GM12878 (cell line): ENCODE results near the gene TLL2. TPM values are rescaled to one million over a fixed set of nuclear protein-coding genes. Genes with fewer than 3 reads are reported as not detected.

Source experiments
- ATAC-seq: fragments of 200-7000 bp; cut with Tn5 transposase; 3 replicates; pipeline ENCODE4 v1.9.1; 2020; ENCODE audit warnings: mild to moderate bottlenecking, moderate library complexity
- BruUV-seq: library from RNA; stranded (reverse); fragments of 400-500 nt; replicated peaks from 2 replicates; lab custom pipeline; 2021; lab: Mats Ljungman, UMichigan
- CTCF ChIA-PET: fragments of 300-600 bp; sonication (Branson Sonifier 250); formaldehyde crosslinking; extraction: SDS; loops from one replicate; lab custom pipeline; 2021; ENCODE audit warnings: inconsistent platforms; lab: Yijun Ruan, JAX
- POLR2A ChIA-PET: fragments of 350-600 bp; formaldehyde crosslinking; extraction: SDS; loops from one replicate; lab custom pipeline; 2021; ENCODE audit warnings: inconsistent platforms; lab: Charles Lee
- RAD21 ChIA-PET: fragments of 300-600 bp; sonication (Branson Sonifier 250); formaldehyde crosslinking; loops from one replicate; lab custom pipeline; 2023; ENCODE audit warnings: antibody characterized with exemption; ENCODE audit not compliant: unreplicated experiment; lab: Charles Lee
- SMC1A ChIA-PET: fragments of 300-600 bp; sonication (Branson Sonifier 250); formaldehyde crosslinking; loops from one replicate; lab custom pipeline; 2023; ENCODE audit not compliant: unreplicated experiment, uncharacterized antibody; lab: Charles Lee
- DNase-seq: peaks from one replicate; pipeline ENCODE4 v3.0.0-alpha.2; 2011; ENCODE audit warnings: low read depth, low spot score
- FAIRE-seq: peaks from 3 replicates; lab custom pipeline; 2011; peaks lifted over from hg19 to GRCh38; lab: Jason Lieb, UNC
- H2AFZ ChIP-seq: 2 replicates; pipeline ENCODE4 v1.6.0; 2011; ENCODE audit warnings: low read depth, low read length, control low read depth; ENCODE audit not compliant: control insufficient read depth
- H3K27ac ChIP-seq: 2 replicates; pipeline ENCODE4 v1.5.1; 2011; ENCODE audit warnings: control low read depth; ENCODE audit not compliant: control insufficient read depth, insufficient read depth
- H3K27me3 ChIP-seq, 2 experiments: replicated peaks in 1 of 2; 2 replicates each; pipeline versions ENCODE4 v1.6.0 to v1.6.1; 2011; ENCODE audit warnings: low read length in 1 of 2; ENCODE audit not compliant: control insufficient read depth in 2 of 2, insufficient read depth in 2 of 2
- H3K36me3 ChIP-seq, 2 experiments: 2 replicates each; pipeline ENCODE4 v1.5.1; 2011; ENCODE audit warnings: low read length in 1 of 2; ENCODE audit not compliant: control insufficient read depth in 2 of 2, insufficient read depth in 2 of 2
- H3K4me1 ChIP-seq: 2 replicates; pipeline ENCODE4 v1.6.1; 2011; ENCODE audit warnings: mild to moderate bottlenecking, low read length, moderate library complexity, mixed read lengths; ENCODE audit not compliant: control insufficient read depth, insufficient read depth
- H3K4me2 ChIP-seq: 2 replicates; pipeline ENCODE4 v1.6.0; 2011; ENCODE audit warnings: control low read depth; ENCODE audit not compliant: control insufficient read depth, insufficient read depth
- H3K4me3 ChIP-seq: fragments of 200-600 bp; sonication (generic); 2 replicates; pipeline ENCODE4 v1.5.1; 2016
- H3K79me2 ChIP-seq: 2 replicates; pipeline ENCODE4 v1.6.0; 2011; ENCODE audit warnings: low read length; ENCODE audit not compliant: control insufficient read depth, insufficient read depth
- H3K9ac ChIP-seq: 2 replicates; pipeline ENCODE4 v1.8.0; 2011; ENCODE audit warnings: low read length, control low read depth, mixed read lengths; ENCODE audit not compliant: control insufficient read depth, insufficient read depth
- H3K9me3 ChIP-seq: replicated peaks from 3 replicates; pipeline ENCODE4 v1.5.1; 2011; ENCODE audit warnings: mild to moderate bottlenecking, low read length; ENCODE audit not compliant: control insufficient read depth, insufficient read depth
- H4K20me1 ChIP-seq: 2 replicates; pipeline ENCODE4 v1.6.0; 2011; ENCODE audit not compliant: control insufficient read depth, insufficient read depth
- CREM ChIP-seq: IDR thresholded peaks from 2 replicates; pipeline ENCODE4 v1.6.1; 2014; ENCODE audit warnings: antibody characterized with exemption, low read depth
- CTCF ChIP-seq, 3 experiments: IDR thresholded peaks in 2 of 3; conservative IDR thresholded peaks in 1 of 3; 2 replicates each; pipeline ENCODE4 v1.5.1; 2011; ENCODE audit warnings: low read depth in 3 of 3, low read length in 3 of 3, mild to moderate bottlenecking in 3 of 3, control low read depth in 2 of 3, moderate library complexity in 2 of 3, inconsistent platforms in 1 of 3, mixed read lengths in 1 of 3; ENCODE audit not compliant: control insufficient read depth in 2 of 3, insufficient read depth in 1 of 3; ENCODE audit errors: extremely low read depth in 1 of 3
- FOXM1 ChIP-seq: IDR thresholded peaks from 2 replicates; pipeline ENCODE4 v1.6.1; 2012; ENCODE audit warnings: low read depth, mild to moderate bottlenecking, inconsistent platforms, low read length, moderate library complexity
- KLF5 ChIP-seq: fragments of 450-650 bp; IDR thresholded peaks from 2 replicates; pipeline ENCODE4 v1.6.1; 2014; ENCODE audit warnings: mild to moderate bottlenecking; ENCODE audit not compliant: partially characterized antibody
- MYB ChIP-seq: fragments of 150-350 bp; IDR thresholded peaks from 2 replicates; pipeline ENCODE4 v1.6.1; 2014; ENCODE audit warnings: mild to moderate bottlenecking, low read depth, low read length, borderline replicate concordance
- POLR2AphosphoS2 ChIP-seq: IDR thresholded peaks from 2 replicates; pipeline ENCODE4 v1.6.1; 2011; ENCODE audit warnings: low read depth, mild to moderate bottlenecking, low read length, improper control_type of control experiment, moderate library complexity
- RAD21 ChIP-seq: IDR thresholded peaks from 2 replicates; pipeline ENCODE4 v1.6.1; 2011; ENCODE audit warnings: mild to moderate bottlenecking, low read depth, low read length, moderate library complexity; ENCODE audit not compliant: insufficient read depth
- RB1 ChIP-seq: fragments of 450-650 bp; formaldehyde crosslinking; IDR thresholded peaks from 2 replicates; pipeline ENCODE4 v1.6.1; 2017; ENCODE audit warnings: mild to moderate bottlenecking, borderline replicate concordance
- RUNX3 ChIP-seq: IDR thresholded peaks from 2 replicates; pipeline ENCODE4 v1.6.1; 2012; ENCODE audit warnings: low read length, inconsistent platforms
- TARDBP ChIP-seq: IDR thresholded peaks from 2 replicates; pipeline ENCODE4 v1.6.1; 2016; ENCODE audit warnings: borderline replicate concordance
- ZBTB11 ChIP-seq: fragments of 450-650 bp; formaldehyde crosslinking; IDR thresholded peaks from 2 replicates; pipeline ENCODE4 v1.5.0; 2022; ENCODE audit warnings: mild to moderate bottlenecking, missing genetic modification characterization
- WGBS: methylation state at CpG from one replicate; pipeline ENCODE4 v1.1.6; 2016; ENCODE audit warnings: low lambda C conversion rate; ENCODE audit not compliant: insufficient replicate concordance, insufficient coverage; ENCODE audit errors: missing lambda C conversion rate; 5-methylcytosine and 5-hydroxymethylcytosine counted together
- in situ Hi-C: fragments of 300-500 bp; cut with MboI; formaldehyde crosslinking; loops from 9 replicates; pipeline ENCODE4 v1.14.3; 2018; ENCODE audit warnings: mixed read lengths
- intact Hi-C: fragments of 100-400 bp; cut with micrococcal nuclease; formaldehyde crosslinking; loops from one replicate; pipeline ENCODE4 v1.14.2; 2022; ENCODE audit not compliant: unreplicated experiment
- polyA plus RNA-seq, 11 experiments: library from polyadenylated mRNA; depleted of rRNA in 4 of 11; unstranded in 6 of 11; stranded (reverse) in 5 of 11; fragments of >200 nt; fragmentation: Nextera tagmentation in 4 of 11; fragmentation: Illumina TruSeq in 1 of 11; extraction: Ambion mirVana in 4 of 11; extraction: Trizol in 1 of 11; gene quantifications; 1 replicate in 1 of 11; 2 replicates in 10 of 11; pipeline versions ENCODE4 v1.2.1 to v1.2.3, GENCODE V29; 2011 to 2016; ENCODE audit warnings: inconsistent platforms in 2 of 11, missing spikeins in 2 of 11, low read depth in 1 of 11
- total RNA-seq, 4 experiments: library from RNA; depleted of rRNA in 3 of 4; stranded (reverse); fragments of >200 nt in 3 of 4; fragmentation: Illumina TruSeq in 1 of 4; extraction: Trizol in 1 of 4; gene quantifications; 2 replicates each; pipeline versions ENCODE4 v1.2.1 to v1.2.3, GENCODE V29; 2013 to 2021
- TF ChIP-seq, protein P1 (sequence below): fragments of 450-650 bp; IDR thresholded peaks from 2 replicates; pipeline ENCODE4 v1.6.1; 2017; ENCODE audit warnings: mild to moderate bottlenecking

The TLL2 gene
- total and polyA plus RNA-seq, 10 of the 15 experiments (the other 5 are each of a cell fraction or from before 2014, with no cell fraction given) = 0.02 to 2.1 (median 0.52) TPM

DNA sequence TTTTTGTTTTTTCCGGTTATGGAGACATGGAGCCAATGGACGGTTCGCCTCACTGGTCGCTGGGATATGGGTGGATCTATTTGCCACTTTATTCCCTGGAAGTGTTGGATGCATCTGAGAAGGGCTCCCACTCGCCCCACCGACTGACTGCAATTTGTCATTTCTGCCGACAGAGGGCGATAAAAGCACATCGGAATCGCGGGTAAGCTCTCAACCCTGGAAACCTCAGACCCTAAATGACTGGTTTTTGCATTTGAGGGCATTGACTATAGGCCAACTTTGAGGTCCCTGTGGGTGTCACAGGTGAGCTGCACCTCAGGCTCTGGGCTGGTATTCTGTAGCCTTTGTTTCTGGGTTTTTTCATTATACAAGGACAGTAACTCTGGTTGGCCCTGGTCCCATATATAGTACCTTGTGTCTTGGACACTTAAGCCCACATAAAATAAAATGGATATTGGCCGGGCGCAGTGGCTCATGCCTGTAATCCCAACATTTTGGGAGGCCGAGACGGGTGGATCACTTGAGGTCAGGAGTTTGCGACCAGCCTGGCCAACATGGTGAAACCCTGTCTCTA, 143.1 kb downstream of the TLL2 start:
- H4K20me1 ChIP-seq = no peaks in the 10 kb centered on the region
- H2AFZ ChIP-seq = no peak overlapping the region; the same call in 1 of the 2 replicates
- no peaks in the 10 kb centered on the region for H3K36me3 ChIP-seq
- RAD21 ChIA-PET = interaction anchor here (0.6 to 1.7 kb wide), 3 partner anchors 23 to 702 kb away, joined by 3 to 5 read pairs (median 5); partner anchors contain the start of gene TLL2
- POLR2A ChIA-PET = no interaction called here
- FAIRE-seq (peak; percentile 86), DNase-seq (no peak), ATAC-seq (peak; percentile 67)
- no peaks in the 10 kb centered on the region for H3K79me2 ChIP-seq
- TF ChIP-seq, protein P1, sequence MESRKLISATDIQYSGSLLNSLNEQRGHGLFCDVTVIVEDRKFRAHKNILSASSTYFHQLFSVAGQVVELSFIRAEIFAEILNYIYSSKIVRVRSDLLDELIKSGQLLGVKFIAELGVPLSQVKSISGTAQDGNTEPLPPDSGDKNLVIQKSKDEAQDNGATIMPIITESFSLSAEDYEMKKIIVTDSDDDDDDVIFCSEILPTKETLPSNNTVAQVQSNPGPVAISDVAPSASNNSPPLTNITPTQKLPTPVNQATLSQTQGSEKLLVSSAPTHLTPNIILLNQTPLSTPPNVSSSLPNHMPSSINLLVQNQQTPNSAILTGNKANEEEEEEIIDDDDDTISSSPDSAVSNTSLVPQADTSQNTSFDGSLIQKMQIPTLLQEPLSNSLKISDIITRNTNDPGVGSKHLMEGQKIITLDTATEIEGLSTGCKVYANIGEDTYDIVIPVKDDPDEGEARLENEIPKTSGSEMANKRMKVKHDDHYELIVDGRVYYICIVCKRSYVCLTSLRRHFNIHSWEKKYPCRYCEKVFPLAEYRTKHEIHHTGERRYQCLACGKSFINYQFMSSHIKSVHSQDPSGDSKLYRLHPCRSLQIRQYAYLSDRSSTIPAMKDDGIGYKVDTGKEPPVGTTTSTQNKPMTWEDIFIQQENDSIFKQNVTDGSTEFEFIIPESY = no peak
- TF ChIP-seq KLF5 = no peak
- TF ChIP-seq RB1 = no peak
- no peak for TF ChIP-seq ZBTB11 (CRISPR knock-in tag)
- no peak for TF ChIP-seq TARDBP
- peak; percentile 21; the same call in 1 of the 2 replicates for TF ChIP-seq RUNX3
- peak; percentile 60 for TF ChIP-seq RAD21
- TF ChIP-seq FOXM1 = no peak
- TF ChIP-seq POLR2AphosphoS2 = no peak
- peak; percentile 71 to 93 (median 84) for TF ChIP-seq CTCF (IDR thresholded peaks at IDR 0.05 in 2 of 3, conservative IDR thresholded peaks at IDR 0.05 in 1 of 3; ENCODE audit: control insufficient read depth in 2 of 3, extremely low read depth in 1 of 3, insufficient read depth in 1 of 3, low read depth in 3 of 3, low read length in 3 of 3)
- no peak for TF ChIP-seq CREM
- TF ChIP-seq MYB = no peak
- H3K9ac ChIP-seq = no peak overlapping the region
- H3K4me2 ChIP-seq = no peak overlapping the region
- H3K4me3 ChIP-seq = no peak overlapping the region
- no TSS peak for BruUV-seq
- no peaks in the 10 kb centered on the region; a peak in 1 of 4 replicates for H3K27me3 ChIP-seq
- CTCF ChIA-PET = interaction anchor here (0.6 to 8.1 kb wide), 34 partner anchors 8 to 833 kb away, joined by 3 to 64 read pairs (median 4); partner anchors contain the start of genes OPALIN and TLL2
- intact Hi-C loops = no loop called here
- peaks cover 8% of the 10 kb centered on the region for H3K4me1 ChIP-seq
- no peaks in the 10 kb centered on the region for H3K9me3 ChIP-seq
- SMC1A ChIA-PET = interaction anchor here (1.0 to 1.6 kb wide), 2 partner anchors 26 to 654 kb away, joined by 3 to 4 read pairs; no protein-coding TSS in a partner anchor
- H3K27ac ChIP-seq = no peak overlapping the region
- WGBS = 15% methylated on average over 16 of the region's 16 CpGs
- in situ Hi-C loops = no loop called here
